A549 treated with GW870086 at 1 μM for 4 hours (cell line): ENCODE measurements around the gene NRP2. TPM values are rescaled to one million over a fixed set of nuclear protein-coding genes. Genes with fewer than 3 reads are reported as not detected.

Source experiments
- total RNA-seq: library from RNA; stranded (reverse); fragments of 200-300 nt; extraction: Qiagen RNA extraction; gene quantifications from 5 replicates; pipeline ENCODE4 v1.2.3, GENCODE V29; 2022; ENCODE audit warnings: low read depth

The NRP2 gene, protein sequence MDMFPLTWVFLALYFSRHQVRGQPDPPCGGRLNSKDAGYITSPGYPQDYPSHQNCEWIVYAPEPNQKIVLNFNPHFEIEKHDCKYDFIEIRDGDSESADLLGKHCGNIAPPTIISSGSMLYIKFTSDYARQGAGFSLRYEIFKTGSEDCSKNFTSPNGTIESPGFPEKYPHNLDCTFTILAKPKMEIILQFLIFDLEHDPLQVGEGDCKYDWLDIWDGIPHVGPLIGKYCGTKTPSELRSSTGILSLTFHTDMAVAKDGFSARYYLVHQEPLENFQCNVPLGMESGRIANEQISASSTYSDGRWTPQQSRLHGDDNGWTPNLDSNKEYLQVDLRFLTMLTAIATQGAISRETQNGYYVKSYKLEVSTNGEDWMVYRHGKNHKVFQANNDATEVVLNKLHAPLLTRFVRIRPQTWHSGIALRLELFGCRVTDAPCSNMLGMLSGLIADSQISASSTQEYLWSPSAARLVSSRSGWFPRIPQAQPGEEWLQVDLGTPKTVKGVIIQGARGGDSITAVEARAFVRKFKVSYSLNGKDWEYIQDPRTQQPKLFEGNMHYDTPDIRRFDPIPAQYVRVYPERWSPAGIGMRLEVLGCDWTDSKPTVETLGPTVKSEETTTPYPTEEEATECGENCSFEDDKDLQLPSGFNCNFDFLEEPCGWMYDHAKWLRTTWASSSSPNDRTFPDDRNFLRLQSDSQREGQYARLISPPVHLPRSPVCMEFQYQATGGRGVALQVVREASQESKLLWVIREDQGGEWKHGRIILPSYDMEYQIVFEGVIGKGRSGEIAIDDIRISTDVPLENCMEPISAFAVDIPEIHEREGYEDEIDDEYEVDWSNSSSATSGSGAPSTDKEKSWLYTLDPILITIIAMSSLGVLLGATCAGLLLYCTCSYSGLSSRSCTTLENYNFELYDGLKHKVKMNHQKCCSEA
- total RNA-seq = 91.7 to 157 TPM (median 134 TPM) in 5 replicates

DNA sequence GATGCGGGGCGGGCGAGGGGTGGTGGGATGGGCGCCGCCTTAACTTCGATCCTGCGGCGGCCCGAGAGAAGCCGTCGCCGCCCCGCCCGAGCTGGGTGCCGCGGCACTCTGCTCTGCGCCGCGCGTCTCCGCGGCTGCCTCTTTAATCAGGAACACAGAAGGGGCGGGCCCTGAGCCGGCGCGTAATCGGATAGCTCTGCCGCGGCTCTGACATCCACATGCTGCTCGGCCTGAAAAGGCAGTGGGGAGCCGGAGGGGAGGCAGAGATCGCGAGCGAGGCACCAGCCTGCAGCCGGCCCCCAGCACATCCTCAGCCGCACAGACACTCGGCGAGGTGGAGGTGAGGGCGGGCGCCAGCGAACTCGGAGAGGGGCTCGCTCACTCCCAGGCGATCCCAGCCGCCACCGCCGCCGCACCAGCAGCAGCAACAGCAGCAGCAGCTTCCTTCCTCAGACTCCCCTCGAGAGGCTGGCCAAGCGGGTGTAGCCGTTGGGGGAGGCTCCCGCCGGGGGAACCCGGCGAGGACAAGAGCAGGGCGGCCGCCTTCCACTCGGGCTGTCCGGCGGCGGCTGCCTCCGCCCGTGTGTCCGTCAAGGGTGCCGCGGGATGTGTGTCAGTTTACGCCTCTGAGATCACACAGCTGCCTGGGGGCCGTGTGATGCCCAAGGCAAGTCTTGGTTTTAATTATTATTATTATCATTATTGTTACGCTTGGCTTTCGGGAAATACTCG lies at the start of gene NRP2:
Gene NRP2, plus strand, starts transcription at position 263 of the 732 bp plus-strand sequence. CDS start 790 bp downstream, outside the sequence.

